Measurements from ENCODE around the gene CASP7.

DNA sequence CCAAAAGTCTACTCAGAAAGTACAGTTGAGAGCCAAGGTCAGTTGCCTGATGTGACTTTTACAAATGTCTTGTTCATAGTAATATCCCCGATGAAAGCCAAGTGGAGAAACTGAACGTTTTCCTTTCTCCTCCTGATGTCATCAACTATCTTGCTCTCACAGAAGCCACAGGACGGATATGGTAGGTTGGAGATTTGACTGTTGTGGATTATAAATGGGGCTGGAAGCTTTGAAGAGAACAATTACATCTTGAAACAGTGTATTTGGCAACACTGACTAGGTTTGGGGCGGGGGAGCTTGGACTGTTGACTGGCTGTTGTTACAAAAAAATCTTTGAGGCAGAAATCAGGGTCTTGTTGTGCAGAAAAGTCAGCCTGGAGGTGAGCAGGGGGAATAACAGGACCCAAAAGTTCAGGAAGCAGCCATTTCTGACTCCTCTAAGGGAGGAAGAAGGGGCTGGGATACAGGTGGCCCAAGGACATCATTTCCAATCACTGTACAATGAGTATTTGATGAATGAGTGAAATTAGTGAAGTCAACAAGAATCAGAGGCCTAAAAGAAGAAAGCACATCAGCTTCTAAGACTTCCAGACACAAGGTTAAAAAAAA, 96.1 kb downstream of the CASP7 start:
- TF ChIP-seq CTCF (IDR thresholded peaks at IDR 0.05) (no peak), POLR2A (IDR thresholded peaks at IDR 0.05) (no peak), POLR2AphosphoS5 (IDR thresholded peaks at IDR 0.05) (no peak), EP300 (IDR thresholded peaks at IDR 0.05) (no peak)
